Measurements from ENCODE around the gene SUFU. TPM values are rescaled to one million over a fixed set of nuclear protein-coding genes. Genes with fewer than 3 reads are reported as not detected.

The SUFU gene
- total and polyA plus RNA-seq, 4 donors: 3.5 to 14.8 (median 9.8) TPM

GRCh38 chr10:102613785-102614184 lies 110.0 kb downstream of the SUFU start:
- no peaks in the 10 kb centered on the region for H3K9me3 ChIP-seq (ENCODE audit: control insufficient read depth in 4 of 4, insufficient read depth in 3 of 4, low read length in 3 of 4)
- no peak overlapping the region for H3K9ac ChIP-seq (ENCODE audit: insufficient read depth in 1 of 2, low read length in 2 of 2)
- DNase-seq: no peak
- 79 to 81% methylated on average over 8 of the region's 8 CpGs for WGBS, 2 donors
- TF ChIP-seq, protein P1, sequence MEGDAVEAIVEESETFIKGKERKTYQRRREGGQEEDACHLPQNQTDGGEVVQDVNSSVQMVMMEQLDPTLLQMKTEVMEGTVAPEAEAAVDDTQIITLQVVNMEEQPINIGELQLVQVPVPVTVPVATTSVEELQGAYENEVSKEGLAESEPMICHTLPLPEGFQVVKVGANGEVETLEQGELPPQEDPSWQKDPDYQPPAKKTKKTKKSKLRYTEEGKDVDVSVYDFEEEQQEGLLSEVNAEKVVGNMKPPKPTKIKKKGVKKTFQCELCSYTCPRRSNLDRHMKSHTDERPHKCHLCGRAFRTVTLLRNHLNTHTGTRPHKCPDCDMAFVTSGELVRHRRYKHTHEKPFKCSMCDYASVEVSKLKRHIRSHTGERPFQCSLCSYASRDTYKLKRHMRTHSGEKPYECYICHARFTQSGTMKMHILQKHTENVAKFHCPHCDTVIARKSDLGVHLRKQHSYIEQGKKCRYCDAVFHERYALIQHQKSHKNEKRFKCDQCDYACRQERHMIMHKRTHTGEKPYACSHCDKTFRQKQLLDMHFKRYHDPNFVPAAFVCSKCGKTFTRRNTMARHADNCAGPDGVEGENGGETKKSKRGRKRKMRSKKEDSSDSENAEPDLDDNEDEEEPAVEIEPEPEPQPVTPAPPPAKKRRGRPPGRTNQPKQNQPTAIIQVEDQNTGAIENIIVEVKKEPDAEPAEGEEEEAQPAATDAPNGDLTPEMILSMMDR (IDR thresholded peaks at IDR 0.05; ENCODE audit: control extremely low read depth, extremely low read depth): no peak
- H3K27me3 ChIP-seq (ENCODE audit: control insufficient read depth in 3 of 3, insufficient read depth in 3 of 3, low read length in 2 of 3): no peaks in the 10 kb centered on the region
- H3K4me1 ChIP-seq (ENCODE audit: control insufficient read depth in 5 of 5, insufficient read depth in 5 of 5, low read length in 5 of 5): peaks cover 0 to 52% (median 33%) of the 10 kb centered on the region in 5 donors
- no peak overlapping the region for H3K4me3 ChIP-seq
- H3K27ac ChIP-seq (ENCODE audit: low read depth in 1 of 2, low read length in 1 of 2): peak overlapping the region in 1 of 2 donors; percentile 62
- peaks cover 0 to 13% (median 8%) of the 10 kb centered on the region in 4 donors for H3K36me3 ChIP-seq (ENCODE audit: control insufficient read depth in 4 of 4, insufficient read depth in 4 of 4, low read length in 4 of 4)
- ATAC-seq (ENCODE audit: insufficient read depth, low FRiP score): no peak

- Histone ChIP-seq H3K36me3 (ENCODE audit: control insufficient read depth in 4 of 4, insufficient read depth in 4 of 4, low read length in 4 of 4) (peaks cover 0 to 13% (median 8%) of the 10 kb centered on the region in 4 donors), H3K4me1 (ENCODE audit: control insufficient read depth in 5 of 5, insufficient read depth in 5 of 5, low read length in 5 of 5) (peaks cover 4 to 63% (median 42%) of the 10 kb centered on the region in 5 donors), H3K27ac (ENCODE audit: low read depth in 1 of 2, low read length in 1 of 2) (no peak overlapping the region), H3K9ac (ENCODE audit: insufficient read depth in 1 of 2, low read length in 2 of 2) (no peak overlapping the region), H3K4me3 (no peak overlapping the region), H3K27me3 (ENCODE audit: control insufficient read depth in 3 of 3, insufficient read depth in 3 of 3, low read length in 2 of 3) (no peaks in the 10 kb centered on the region), H3K9me3 (ENCODE audit: control insufficient read depth in 4 of 4, insufficient read depth in 3 of 4, low read length in 3 of 4) (no peaks in the 10 kb centered on the region)
- TF ChIP-seq, protein P1 (IDR thresholded peaks at IDR 0.05; ENCODE audit: control extremely low read depth, extremely low read depth): no peak
- 95 to 96% methylated on average over 5 of the region's 5 CpGs for WGBS, 2 donors
- no peak for DNase-seq
- no peak for ATAC-seq (ENCODE audit: insufficient read depth, low FRiP score)
Observed at GRCh38 chr10:102614888-102615287, 111.1 kb downstream of the SUFU start.

GRCh38 chr10:102615361-102615760 lies 111.6 kb downstream of the SUFU start:
- WGBS, 2 donors: 69 to 74% methylated on average over 7 of the region's 7 CpGs
- no peaks in the 10 kb centered on the region for H3K9me3 ChIP-seq (ENCODE audit: control insufficient read depth in 4 of 4, insufficient read depth in 3 of 4, low read length in 3 of 4)
- H3K9ac ChIP-seq (ENCODE audit: insufficient read depth in 1 of 2, low read length in 2 of 2): no peak overlapping the region
- no peak for DNase-seq
- no peak overlapping the region for H3K4me3 ChIP-seq
- H3K36me3 ChIP-seq (ENCODE audit: control insufficient read depth in 4 of 4, insufficient read depth in 4 of 4, low read length in 4 of 4): peaks cover 0 to 13% (median 8%) of the 10 kb centered on the region in 4 donors
- TF ChIP-seq, protein P1 (IDR thresholded peaks at IDR 0.05; ENCODE audit: control extremely low read depth, extremely low read depth): no peak
- H3K27ac ChIP-seq (ENCODE audit: low read depth in 1 of 2, low read length in 1 of 2): peak overlapping the region; percentile 17 to 22
- H3K4me1 ChIP-seq (ENCODE audit: control insufficient read depth in 5 of 5, insufficient read depth in 5 of 5, low read length in 5 of 5): peaks cover 5 to 68% (median 46%) of the 10 kb centered on the region in 5 donors
- ATAC-seq (ENCODE audit: insufficient read depth, low FRiP score): no peak
- no peaks in the 10 kb centered on the region for H3K27me3 ChIP-seq (ENCODE audit: control insufficient read depth in 3 of 3, insufficient read depth in 3 of 3, low read length in 2 of 3)

Data from lung (tissue), 12 donors.